MM.1S (cell line): ENCODE measurements around the gene MME.

Experiments used
- EZH2 ChIP-seq: fragments of 300-600 bp; sonication (generic); optimal IDR thresholded peaks from 2 replicates; pipeline ENCODE3; 2017; ENCODE audit warnings: low read depth, mild to moderate bottlenecking, antibody characterized with exemption, low read length, mixed read lengths
- EZH2phosphoT487 ChIP-seq: fragments of 300-600 bp; sonication (generic); IDR thresholded peaks from 2 replicates; pipeline ENCODE4 v1.6.1; 2018; ENCODE audit warnings: antibody characterized with exemption, low read length
- TF ChIP-seq, protein P1 (sequence below): fragments of 300-600 bp; sonication (generic); IDR thresholded peaks from 2 replicates; pipeline ENCODE4 v1.5.1; 2016; ENCODE audit warnings: antibody characterized with exemption, low read length, mixed read lengths

DNA sequence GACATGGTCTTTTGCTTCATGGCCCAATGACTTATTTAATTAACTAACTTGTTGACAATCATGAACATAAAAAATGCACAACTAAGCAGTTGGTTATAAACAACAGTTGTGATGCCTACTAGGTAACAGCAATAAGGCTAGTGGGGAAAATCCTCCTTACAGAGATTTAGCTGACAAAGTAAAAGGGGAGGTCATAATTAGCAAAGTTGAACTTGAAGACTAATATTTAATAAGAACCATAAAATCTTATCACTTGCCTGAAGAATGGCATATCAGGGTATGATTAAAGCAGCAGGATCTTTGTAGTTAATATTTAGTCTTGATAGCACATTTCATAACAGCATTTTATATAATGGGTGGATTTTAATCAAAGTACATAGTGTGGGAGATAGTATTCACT lies 84.2 kb downstream of the MME start:
- TF ChIP-seq, protein P1, sequence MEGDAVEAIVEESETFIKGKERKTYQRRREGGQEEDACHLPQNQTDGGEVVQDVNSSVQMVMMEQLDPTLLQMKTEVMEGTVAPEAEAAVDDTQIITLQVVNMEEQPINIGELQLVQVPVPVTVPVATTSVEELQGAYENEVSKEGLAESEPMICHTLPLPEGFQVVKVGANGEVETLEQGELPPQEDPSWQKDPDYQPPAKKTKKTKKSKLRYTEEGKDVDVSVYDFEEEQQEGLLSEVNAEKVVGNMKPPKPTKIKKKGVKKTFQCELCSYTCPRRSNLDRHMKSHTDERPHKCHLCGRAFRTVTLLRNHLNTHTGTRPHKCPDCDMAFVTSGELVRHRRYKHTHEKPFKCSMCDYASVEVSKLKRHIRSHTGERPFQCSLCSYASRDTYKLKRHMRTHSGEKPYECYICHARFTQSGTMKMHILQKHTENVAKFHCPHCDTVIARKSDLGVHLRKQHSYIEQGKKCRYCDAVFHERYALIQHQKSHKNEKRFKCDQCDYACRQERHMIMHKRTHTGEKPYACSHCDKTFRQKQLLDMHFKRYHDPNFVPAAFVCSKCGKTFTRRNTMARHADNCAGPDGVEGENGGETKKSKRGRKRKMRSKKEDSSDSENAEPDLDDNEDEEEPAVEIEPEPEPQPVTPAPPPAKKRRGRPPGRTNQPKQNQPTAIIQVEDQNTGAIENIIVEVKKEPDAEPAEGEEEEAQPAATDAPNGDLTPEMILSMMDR = no peak
- no peak for TF ChIP-seq EZH2
- TF ChIP-seq EZH2phosphoT487 = no peak
